B cell (primary cell): ENCODE measurements around the gene TCF25.

ENCODE experiments used
- EZH2 ChIP-seq: IDR thresholded peaks from 2 replicates; pipeline ENCODE4 v1.6.1; 2012; ENCODE audit warnings: borderline replicate concordance, low read depth, mild to moderate bottlenecking, moderate library complexity, low read length; ENCODE audit not compliant: insufficient read depth, poor library complexity, severe bottlenecking
- TF ChIP-seq, protein P1 (sequence below): fragments of 200-600 bp; IDR thresholded peaks from one replicate; pipeline ENCODE4 v1.8.0; 2022; ENCODE audit warnings: antibody characterized with exemption, mild to moderate bottlenecking

DNA sequence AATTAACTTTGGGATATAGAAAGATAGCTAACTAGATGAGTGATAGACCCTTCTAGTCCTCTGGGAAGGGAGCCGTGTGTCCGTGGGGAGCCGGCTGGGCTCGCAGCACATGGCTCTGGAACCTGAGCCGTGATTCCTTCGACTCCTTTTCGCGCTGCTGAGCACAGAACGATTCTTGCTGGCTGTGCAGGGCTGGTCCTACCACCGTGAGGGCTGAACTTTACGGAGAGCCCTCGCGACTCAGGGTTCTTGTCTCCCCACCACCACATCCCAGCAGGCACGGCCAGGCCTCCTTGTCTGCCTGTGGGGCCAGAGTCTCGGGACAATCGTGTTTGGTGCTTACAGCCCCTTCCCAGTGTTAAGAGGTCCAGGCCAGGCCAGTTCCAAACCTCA lies 13.8 kb upstream of the TCF25 start:
- TF ChIP-seq, protein P1, sequence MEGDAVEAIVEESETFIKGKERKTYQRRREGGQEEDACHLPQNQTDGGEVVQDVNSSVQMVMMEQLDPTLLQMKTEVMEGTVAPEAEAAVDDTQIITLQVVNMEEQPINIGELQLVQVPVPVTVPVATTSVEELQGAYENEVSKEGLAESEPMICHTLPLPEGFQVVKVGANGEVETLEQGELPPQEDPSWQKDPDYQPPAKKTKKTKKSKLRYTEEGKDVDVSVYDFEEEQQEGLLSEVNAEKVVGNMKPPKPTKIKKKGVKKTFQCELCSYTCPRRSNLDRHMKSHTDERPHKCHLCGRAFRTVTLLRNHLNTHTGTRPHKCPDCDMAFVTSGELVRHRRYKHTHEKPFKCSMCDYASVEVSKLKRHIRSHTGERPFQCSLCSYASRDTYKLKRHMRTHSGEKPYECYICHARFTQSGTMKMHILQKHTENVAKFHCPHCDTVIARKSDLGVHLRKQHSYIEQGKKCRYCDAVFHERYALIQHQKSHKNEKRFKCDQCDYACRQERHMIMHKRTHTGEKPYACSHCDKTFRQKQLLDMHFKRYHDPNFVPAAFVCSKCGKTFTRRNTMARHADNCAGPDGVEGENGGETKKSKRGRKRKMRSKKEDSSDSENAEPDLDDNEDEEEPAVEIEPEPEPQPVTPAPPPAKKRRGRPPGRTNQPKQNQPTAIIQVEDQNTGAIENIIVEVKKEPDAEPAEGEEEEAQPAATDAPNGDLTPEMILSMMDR, result no peak
- TF ChIP-seq EZH2, result no peak
